ENCODE data around the gene TNNI3K. TPM values are rescaled to one million over a fixed set of nuclear protein-coding genes. Genes with fewer than 3 reads are reported as not detected.

The TNNI3K gene
- total RNA-seq, 1 donor from 2014 or later: not detected

DNA sequence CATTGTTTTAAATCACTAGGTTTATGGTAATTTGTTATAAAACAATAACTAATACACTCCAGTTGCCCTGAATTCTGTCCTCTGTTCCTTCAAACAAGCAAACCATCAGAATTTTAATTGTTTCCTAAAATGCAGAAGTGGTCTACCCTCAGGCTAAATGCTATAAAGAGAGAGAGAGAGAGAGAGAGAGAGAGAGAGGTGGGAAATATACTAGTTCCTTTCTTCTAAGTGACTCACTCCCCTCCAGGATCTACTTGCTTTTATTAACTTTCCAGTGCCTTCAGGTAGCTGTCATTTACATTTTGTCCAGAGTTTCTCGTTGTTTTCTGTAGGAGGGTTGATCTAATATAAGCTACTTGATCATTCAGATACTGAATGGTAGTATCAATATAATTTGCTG is 250.8 kb downstream of the TNNI3K start:
- ATAC-seq: no peak

GRCh38 chr1:74496669-74497068 is 261.5 kb downstream of the TNNI3K start:
- ATAC-seq (no peak), DNase-seq (ENCODE audit: low spot score) (no peak)

More for the DNA sequence above, 250.8 kb downstream of the TNNI3K start:
- no peak for DNase-seq (ENCODE audit: low spot score)

GRCh38 chr1:74498901-74499300 is 263.7 kb downstream of the TNNI3K start:
- DNase-seq (ENCODE audit: low spot score): no peak
- ATAC-seq: no peak

GRCh38 chr1:74502432-74502831 is 267.2 kb downstream of the TNNI3K start:
- peak; percentile 85 for ATAC-seq

DNA sequence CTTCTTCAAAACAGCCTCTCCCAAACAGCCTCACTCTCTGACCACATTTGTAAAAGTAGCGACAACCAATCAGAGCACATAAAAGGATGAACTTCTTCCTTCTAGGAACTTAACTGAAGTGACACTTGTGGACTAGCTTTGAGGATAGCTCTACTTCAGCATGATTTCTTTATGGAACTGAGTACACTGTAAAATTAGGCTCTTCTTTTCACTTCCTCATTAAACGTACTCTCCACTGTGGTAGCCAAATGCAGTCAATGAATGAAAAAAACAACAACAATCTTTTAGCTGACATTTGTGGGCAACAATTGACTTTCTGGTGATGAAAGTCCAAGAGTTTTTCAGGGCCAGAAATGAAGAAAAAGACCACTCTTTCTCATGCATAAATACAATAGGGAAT is 267.7 kb downstream of the TNNI3K start:
- ATAC-seq (no peak), DNase-seq (ENCODE audit: low spot score) (no peak)

More at GRCh38 chr1:74502432-74502831, 267.2 kb downstream of the TNNI3K start:
- no peak for DNase-seq (ENCODE audit: low spot score)

DNA sequence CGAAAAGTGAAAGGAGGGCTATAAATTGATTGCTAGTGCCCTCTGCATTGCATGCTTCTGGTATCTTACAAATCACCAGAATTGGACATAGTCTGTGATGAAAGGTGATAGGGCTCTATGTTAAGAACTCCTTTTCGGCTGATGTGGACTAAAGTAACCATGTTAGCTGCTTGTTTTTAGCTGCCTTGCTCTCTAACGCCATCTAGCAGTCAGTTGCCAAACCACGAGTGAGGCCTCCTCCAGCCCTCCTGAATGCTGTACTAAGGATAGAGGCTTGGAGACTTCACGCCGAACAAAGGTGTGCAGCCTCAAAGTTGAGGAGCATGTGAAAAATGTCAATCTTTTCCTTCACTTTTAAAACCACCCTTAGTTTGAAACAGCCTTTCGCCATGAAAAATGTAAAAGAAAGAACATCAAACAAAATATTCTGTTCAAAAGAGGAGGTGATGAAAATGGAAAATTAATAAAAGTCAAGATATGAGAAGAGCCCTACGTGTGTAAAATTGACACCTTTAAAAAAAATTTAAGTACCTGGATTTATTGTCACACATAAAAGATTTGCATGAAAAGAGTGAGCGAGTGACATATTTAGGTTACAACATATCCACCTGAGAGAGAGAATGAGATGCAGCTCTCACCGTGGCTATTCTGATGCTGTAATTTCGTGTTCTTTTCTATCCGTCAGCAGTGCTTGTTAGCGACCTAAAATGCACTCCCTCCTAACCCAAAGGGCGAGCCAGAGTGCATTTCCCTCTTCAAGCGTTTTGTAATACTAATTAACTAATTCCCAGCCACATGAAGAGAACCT is 269.1 kb downstream of the TNNI3K start:
- no peak for DNase-seq (ENCODE audit: low spot score)
- ATAC-seq: peak; percentile 79

GRCh38 chr1:74504933-74505512 is 269.8 kb downstream of the TNNI3K start:
- DNase-seq (ENCODE audit: low spot score): no peak
- ATAC-seq: no peak

DNA sequence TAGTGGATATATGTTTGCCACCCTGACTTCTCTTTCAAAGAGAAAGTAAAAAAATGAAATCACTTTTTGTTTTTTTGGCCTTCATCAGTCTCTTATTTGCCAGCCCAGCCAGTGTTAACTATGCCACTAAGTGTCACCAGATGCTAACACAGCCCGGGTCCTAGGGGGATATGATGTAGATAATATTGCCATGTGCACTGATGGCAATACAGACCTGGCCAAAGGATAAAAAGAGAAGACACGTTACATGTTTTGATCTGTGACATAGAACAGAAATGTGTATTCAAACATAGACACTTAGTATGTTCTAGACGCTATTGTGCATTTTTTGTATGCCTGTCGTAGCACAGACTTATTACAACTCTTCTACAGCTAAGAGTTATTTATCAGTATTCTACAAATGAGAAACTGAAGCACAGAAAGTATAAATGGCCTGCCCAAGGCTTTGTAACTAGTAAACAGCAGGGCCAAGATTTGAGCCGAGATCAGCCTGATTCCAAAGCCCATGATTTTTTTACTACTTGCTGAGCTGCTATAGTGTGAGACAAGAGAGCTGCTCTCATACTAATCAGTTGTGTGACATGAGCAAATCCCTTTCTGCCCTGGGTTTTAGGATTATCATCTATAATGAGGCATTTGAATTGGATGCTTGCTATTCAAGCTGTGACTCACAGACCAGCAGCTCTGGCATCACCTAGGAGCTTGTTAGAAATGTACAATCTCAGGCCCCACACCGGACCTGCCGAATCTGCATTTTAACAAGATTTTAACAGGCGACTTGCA is 270.9 kb downstream of the TNNI3K start:
- no peak for ATAC-seq
- no peak for DNase-seq (ENCODE audit: low spot score)

GRCh38 chr1:74508449-74508848 is 273.3 kb downstream of the TNNI3K start:
- ATAC-seq (no peak), DNase-seq (ENCODE audit: low spot score) (no peak)

DNA sequence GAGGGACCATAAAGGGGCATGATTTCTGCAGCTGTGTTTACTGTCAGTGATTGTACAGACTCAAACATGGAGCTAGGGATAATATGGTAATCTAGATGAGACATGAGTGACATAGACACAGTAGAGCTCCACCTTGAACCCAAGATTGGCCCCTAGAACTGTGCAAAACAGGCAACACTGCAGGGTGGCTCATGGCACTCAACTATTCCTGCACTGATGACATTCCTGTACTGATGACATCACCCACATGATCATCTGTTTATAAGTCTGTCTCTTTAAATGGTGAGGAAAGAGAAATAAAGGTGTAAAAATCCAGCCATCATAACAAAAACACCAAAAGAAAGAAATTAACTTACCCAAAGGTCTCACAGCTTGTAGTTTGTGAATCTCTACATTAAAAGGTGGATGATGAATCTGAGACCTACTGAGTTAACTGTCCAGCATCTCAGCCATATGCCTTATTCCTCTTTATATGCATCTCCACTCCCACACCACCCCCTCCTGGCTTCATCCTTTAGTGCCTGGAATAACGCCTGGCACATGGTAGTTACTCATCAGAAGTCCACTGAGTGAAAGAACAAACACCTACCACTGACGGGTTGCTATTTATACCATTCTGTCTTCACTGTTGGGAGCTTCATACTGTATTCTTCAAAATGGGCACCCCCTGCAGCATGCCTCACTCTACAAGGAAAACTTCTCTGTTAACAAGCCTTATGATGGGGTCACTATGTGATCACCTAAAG is 277.2 kb downstream of the TNNI3K start, which contains the start of gene LRRC53:
Gene LRRC53, minus strand, starts transcription at position 442 of the 746 bp plus-strand sequence. CDS start 29,262 bp downstream, outside the sequence.
- no peak for DNase-seq (ENCODE audit: low spot score)
- no peak for ATAC-seq

- DNase-seq (ENCODE audit: low spot score): no peak
- no peak for ATAC-seq
These were observed 278.5 kb downstream of the TNNI3K start for GRCh38 chr1:74513411-74514300.

GRCh38 chr1:74517599-74518051 is 282.4 kb downstream of the TNNI3K start:
- ATAC-seq: no peak
- DNase-seq (ENCODE audit: low spot score): no peak

DNA sequence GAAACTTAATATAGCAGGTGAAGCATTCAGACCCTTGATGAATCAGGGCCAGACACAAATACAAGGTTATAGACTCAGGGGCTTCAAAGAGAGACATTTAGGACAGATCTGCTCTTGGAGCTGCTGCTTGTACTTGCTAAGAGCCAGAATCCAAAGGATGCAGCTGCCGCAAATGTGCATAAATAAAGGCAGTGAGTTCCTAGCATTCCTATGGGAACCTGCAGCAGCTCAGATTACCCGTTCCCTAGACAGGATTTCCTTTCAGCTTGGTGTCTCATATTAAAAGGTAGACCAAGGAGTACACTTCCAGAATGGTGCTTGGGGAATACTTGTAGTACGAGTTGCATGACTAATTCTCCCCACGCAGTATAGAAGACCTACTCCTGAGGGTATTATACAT is 287.0 kb downstream of the TNNI3K start:
- ATAC-seq: no peak
- DNase-seq (ENCODE audit: low spot score): no peak

- ATAC-seq: no peak
- no peak for DNase-seq (ENCODE audit: low spot score)
These were observed 288.8 kb downstream of the TNNI3K start for GRCh38 chr1:74523873-74524480.

- DNase-seq (ENCODE audit: low spot score) (no peak), ATAC-seq (no peak)
These were observed 291.5 kb downstream of the TNNI3K start for GRCh38 chr1:74526708-74527107.

DNA sequence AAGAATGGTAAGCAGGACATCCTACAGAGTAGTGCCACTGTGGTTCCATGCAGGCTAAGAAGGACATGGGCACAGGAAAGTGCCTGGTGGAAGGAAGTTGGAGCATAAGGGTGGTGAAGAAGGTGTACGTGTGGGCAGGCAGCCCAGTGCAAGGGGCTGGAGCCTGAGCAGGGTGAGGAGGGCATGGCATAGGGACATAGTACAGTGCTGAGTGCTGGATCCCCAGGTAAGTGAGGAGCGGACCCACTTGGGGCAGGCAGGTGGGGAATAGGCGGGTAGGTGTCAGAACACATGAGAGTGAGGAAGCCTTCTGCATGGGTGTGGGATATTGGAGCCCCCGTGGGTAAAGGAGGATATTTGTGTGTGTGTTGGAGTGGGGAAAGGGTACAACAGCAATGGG is 292.9 kb downstream of the TNNI3K start:
- DNase-seq (ENCODE audit: low spot score) (no peak), ATAC-seq (no peak)

- no peak for ATAC-seq
- no peak for DNase-seq (ENCODE audit: low spot score)
These were observed 295.7 kb downstream of the TNNI3K start for GRCh38 chr1:74530892-74531291.

- no peak for DNase-seq (ENCODE audit: low spot score)
These were observed 296.6 kb downstream of the TNNI3K start for GRCh38 chr1:74531796-74532195.

GRCh38 chr1:74534241-74534640 is 299.1 kb downstream of the TNNI3K start:
- ATAC-seq (no peak), DNase-seq (ENCODE audit: low spot score) (no peak)

More at GRCh38 chr1:74531796-74532195, 296.6 kb downstream of the TNNI3K start:
- ATAC-seq: no peak
